Esophagus squamous epithelium (tissue), 5 donors: ENCODE measurements around the gene L3MBTL2. TPM values are rescaled to one million over a fixed set of nuclear protein-coding genes. Genes with fewer than 3 reads are reported as not detected.

Experiments used
- DNase-seq: peaks from one replicate; lab custom pipeline; 2025; lab: John Stamatoyannopoulos, UW
- H3K27ac ChIP-seq, 4 donors: fragments of 200-600 bp; sonication (generic); one replicate each; pipeline ENCODE4 v1.5.1; 2016 to 2019; ENCODE audit warnings: mild to moderate bottlenecking in 1 of 4
- H3K27me3 ChIP-seq, 4 donors: fragments of 200-600 bp; sonication (generic); 1 replicate in 3 of 4; 2 replicates in 1 of 4; pipeline versions ENCODE4 v1.5.1 to v1.6.0; 2017 to 2021; ENCODE audit warnings: antibody characterized with exemption in 1 of 4
- H3K36me3 ChIP-seq, 3 donors: fragments of 200-600 bp; sonication (generic); one replicate each; pipeline ENCODE4 v1.5.1; 2016 to 2019
- H3K4me1 ChIP-seq, 3 donors: fragments of 200-600 bp; sonication (generic); one replicate each; pipeline ENCODE4 v1.5.1; 2017 to 2019
- H3K4me3 ChIP-seq, 4 donors: fragments of 200-600 bp; sonication (generic); 1 replicate in 3 of 4; 2 replicates in 1 of 4; pipeline ENCODE4 v1.5.1; 2016 to 2019; ENCODE audit warnings: mild to moderate bottlenecking in 2 of 4, moderate library complexity in 1 of 4
- H3K9me3 ChIP-seq, 3 donors: fragments of 200-600 bp; sonication (generic); one replicate each; pipeline ENCODE4 v1.5.1; 2016 to 2019
- CTCF ChIP-seq, 6 experiments: fragments of 450-650 bp in 4 of 6; fragments of 200-600 bp in 2 of 6; sonication (generic) in 2 of 6; IDR thresholded peaks; one replicate each; pipeline ENCODE4 v1.5.1; 2016 to 2019; ENCODE audit warnings: antibody characterized with exemption in 6 of 6, mild to moderate bottlenecking in 4 of 6, moderate library complexity in 4 of 6
- POLR2A ChIP-seq, 4 donors: fragments of 450-650 bp; IDR thresholded peaks; one replicate each; pipeline ENCODE4 v1.6.1; 2017; ENCODE audit warnings: antibody characterized with exemption in 4 of 4, mild to moderate bottlenecking in 4 of 4, moderate library complexity in 3 of 4
- whole genome bisulfite sequencing, 2 donors: methylation state at CpG; one replicate each; pipeline ENCODE4 v1.1.5; 2018; 5-methylcytosine and 5-hydroxymethylcytosine counted together
- intact Hi-C: fragments of 100-400 bp; cut with DNase I; formaldehyde crosslinking; loops from one replicate; pipeline ENCODE4 v1.15.0; 2022
- total RNA-seq, 4 donors: library from RNA; depleted of rRNA; stranded (reverse); fragments of >200 nt; gene quantifications; one replicate each; pipeline ENCODE4 v1.1.0, GENCODE V29; 2016
- donor health status: DM: yes; HTN: yes; CAD: no.

Gene L3MBTL2
- total RNA-seq, 4 donors from 2014 or later, result 12.1 to 16.2 (median 14.7) TPM

- Histone ChIP-seq H3K9me3 (no peaks in the 10 kb centered on the region), H3K27me3 (no peaks in the 10 kb centered on the region), H3K36me3 (no peaks in the 10 kb centered on the region), H3K4me3 (peak overlapping the region; percentile 62 to 87 (median 76)), H3K4me1 (peaks cover 15 to 40% (median 18%) of the 10 kb centered on the region in 3 donors), H3K27ac (peak overlapping the region; percentile 69 to 86 (median 78))
- 1% methylated on average over 30 of the region's 91 CpGs; no CpG with 5 or more reads in 1 of the 2 donors for WGBS, 2 donors
- TF ChIP-seq POLR2A (IDR thresholded peaks at IDR 0.05), result peak in 1 of 4 donors; percentile 38
- peak in 1 of 6 experiments; percentile 30 for TF ChIP-seq CTCF (IDR thresholded peaks at IDR 0.05)
- DNase-seq, result no peak
- intact Hi-C loops, result no loop called here
Observed at GRCh38 chr22:41197038-41197972, 7.8 kb upstream of the L3MBTL2 start.

GRCh38 chr22:41198027-41198580, 7.0 kb upstream of the L3MBTL2 start:
- peak overlapping the region; percentile 62 to 87 (median 76) for H3K4me3 ChIP-seq
- DNase-seq, result no peak
- 1 to 3% methylated on average over 6 to 8 of the region's 9 CpGs for WGBS, 2 donors

GRCh38 chr22:41201141-41201540, 4.0 kb upstream of the L3MBTL2 start:
- H3K27ac ChIP-seq, result no peak overlapping the region
- no peaks in the 10 kb centered on the region for H3K9me3 ChIP-seq
- no peak for TF ChIP-seq POLR2A (IDR thresholded peaks at IDR 0.05)
- TF ChIP-seq CTCF (IDR thresholded peaks at IDR 0.05), result no peak
- H3K36me3 ChIP-seq, result no peaks in the 10 kb centered on the region
- WGBS, 2 donors, result 45 to 58% methylated on average over 10 of the region's 10 CpGs
- H3K4me3 ChIP-seq, result no peak overlapping the region
- H3K4me1 ChIP-seq, result peaks cover 20 to 46% (median 22%) of the 10 kb centered on the region in 3 donors
- intact Hi-C loops, result no loop called here
- H3K27me3 ChIP-seq, result no peaks in the 10 kb centered on the region
- DNase-seq, result no peak

More at GRCh38 chr22:41198027-41198580, 7.0 kb upstream of the L3MBTL2 start:
- H3K27me3 ChIP-seq, result no peaks in the 10 kb centered on the region
- intact Hi-C loops, result no loop called here
- H3K36me3 ChIP-seq, result no peaks in the 10 kb centered on the region
- no peaks in the 10 kb centered on the region for H3K9me3 ChIP-seq
- H3K27ac ChIP-seq, result peak overlapping the region; percentile 69 to 86 (median 78)
- no peak for TF ChIP-seq POLR2A (IDR thresholded peaks at IDR 0.05)
- TF ChIP-seq CTCF (IDR thresholded peaks at IDR 0.05), result peak in 1 of 6 experiments; percentile 22
- H3K4me1 ChIP-seq, result peaks cover 15 to 40% (median 18%) of the 10 kb centered on the region in 3 donors

GRCh38 chr22:41203118-41203517, 2.0 kb upstream of the L3MBTL2 start:
- Histone ChIP-seq H3K4me3 (no peak overlapping the region), H3K36me3 (peaks cover 0 to 8% (median 0%) of the 10 kb centered on the region in 3 donors), H3K9me3 (no peaks in the 10 kb centered on the region), H3K27ac (no peak overlapping the region), H3K4me1 (peaks cover 12 to 37% (median 12%) of the 10 kb centered on the region in 3 donors), H3K27me3 (no peaks in the 10 kb centered on the region)
- TF ChIP-seq CTCF (IDR thresholded peaks at IDR 0.05) (no peak), POLR2A (IDR thresholded peaks at IDR 0.05) (no peak)
- no peak for DNase-seq
- intact Hi-C loops, result no loop called here
- WGBS, 2 donors, result 77 to 89% methylated on average over 2 of the region's 2 CpGs

GRCh38 chr22:41204066-41204465, 1.0 kb upstream of the L3MBTL2 start:
- H3K4me3 ChIP-seq, result no peak overlapping the region
- H3K9me3 ChIP-seq, result no peaks in the 10 kb centered on the region
- no peak for DNase-seq
- intact Hi-C loops, result no loop called here
- peaks cover 0 to 15% (median 0%) of the 10 kb centered on the region in 3 donors for H3K36me3 ChIP-seq
- peaks cover 5 to 29% (median 6%) of the 10 kb centered on the region in 3 donors for H3K4me1 ChIP-seq
- H3K27me3 ChIP-seq, result no peaks in the 10 kb centered on the region
- 56% methylated on average over 6 of the region's 6 CpGs for WGBS, 2 donors
- TF ChIP-seq CTCF (IDR thresholded peaks at IDR 0.05) (no peak), POLR2A (IDR thresholded peaks at IDR 0.05) (no peak)
- no peak overlapping the region for H3K27ac ChIP-seq
